Type B pancreatic cell (in vitro differentiated cells): ENCODE measurements around the gene LSP1. TPM values are rescaled to one million over a fixed set of nuclear protein-coding genes. Genes with fewer than 3 reads are reported as not detected.

Experiments
- DNase-seq: peaks from one replicate; pipeline ENCODE4 v3.0.0; 2021; ENCODE audit warnings: mixed read lengths; ENCODE audit not compliant: unreplicated experiment; ENCODE audit errors: extremely low spot score
- H3K27ac Mint-ChIP-seq: 2 replicates; pipeline ENCODE4 v1.8.0; 2021; ENCODE audit warnings: mild to moderate bottlenecking, mixed read lengths
- H3K27me3 Mint-ChIP-seq: 2 replicates; pipeline ENCODE4 v1.8.0; 2021; ENCODE audit warnings: mixed read lengths
- H3K36me3 Mint-ChIP-seq: 2 replicates; pipeline ENCODE4 v1.8.0; 2021; ENCODE audit warnings: mixed read lengths
- H3K4me1 Mint-ChIP-seq: one replicate; pipeline ENCODE4 v1.8.0; 2021; ENCODE audit warnings: mixed read lengths; ENCODE audit not compliant: unreplicated experiment
- H3K4me3 Mint-ChIP-seq: 2 replicates; pipeline ENCODE4 v1.8.0; 2021; ENCODE audit warnings: mild to moderate bottlenecking, mixed read lengths
- H3K9me3 Mint-ChIP-seq: 2 replicates; pipeline ENCODE4 v1.8.0; 2021; ENCODE audit warnings: mixed read lengths
- total RNA-seq: library from RNA; stranded (reverse); gene quantifications from 2 replicates; pipeline ENCODE4 v1.2.1, GENCODE V29; 2021; ENCODE audit warnings: low replicate concordance
- TF ChIP-seq, protein P1 (sequence below): fragments of 200-600 bp; sonication (generic); conservative IDR thresholded peaks from 2 replicates; pipeline ENCODE4 v1.5.0; 2021; ENCODE audit warnings: antibody characterized with exemption, mild to moderate bottlenecking

Gene LSP1
- total RNA-seq, 1 donor from 2014 or later: 0.53 TPM

- H3K27ac Mint-ChIP-seq: peak overlapping the region; percentile 99
- no peaks in the 10 kb centered on the region for H3K36me3 Mint-ChIP-seq
- DNase-seq: no peak
- TF ChIP-seq, protein P1, sequence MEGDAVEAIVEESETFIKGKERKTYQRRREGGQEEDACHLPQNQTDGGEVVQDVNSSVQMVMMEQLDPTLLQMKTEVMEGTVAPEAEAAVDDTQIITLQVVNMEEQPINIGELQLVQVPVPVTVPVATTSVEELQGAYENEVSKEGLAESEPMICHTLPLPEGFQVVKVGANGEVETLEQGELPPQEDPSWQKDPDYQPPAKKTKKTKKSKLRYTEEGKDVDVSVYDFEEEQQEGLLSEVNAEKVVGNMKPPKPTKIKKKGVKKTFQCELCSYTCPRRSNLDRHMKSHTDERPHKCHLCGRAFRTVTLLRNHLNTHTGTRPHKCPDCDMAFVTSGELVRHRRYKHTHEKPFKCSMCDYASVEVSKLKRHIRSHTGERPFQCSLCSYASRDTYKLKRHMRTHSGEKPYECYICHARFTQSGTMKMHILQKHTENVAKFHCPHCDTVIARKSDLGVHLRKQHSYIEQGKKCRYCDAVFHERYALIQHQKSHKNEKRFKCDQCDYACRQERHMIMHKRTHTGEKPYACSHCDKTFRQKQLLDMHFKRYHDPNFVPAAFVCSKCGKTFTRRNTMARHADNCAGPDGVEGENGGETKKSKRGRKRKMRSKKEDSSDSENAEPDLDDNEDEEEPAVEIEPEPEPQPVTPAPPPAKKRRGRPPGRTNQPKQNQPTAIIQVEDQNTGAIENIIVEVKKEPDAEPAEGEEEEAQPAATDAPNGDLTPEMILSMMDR: no peak
- no peaks in the 10 kb centered on the region for H3K9me3 Mint-ChIP-seq
- peaks cover 4% of the 10 kb centered on the region for H3K4me1 Mint-ChIP-seq
- no peak overlapping the region for H3K4me3 Mint-ChIP-seq
- no peaks in the 10 kb centered on the region for H3K27me3 Mint-ChIP-seq
Observed at GRCh38 chr11:1832920-1833295, 20.0 kb upstream of the LSP1 start.

DNA sequence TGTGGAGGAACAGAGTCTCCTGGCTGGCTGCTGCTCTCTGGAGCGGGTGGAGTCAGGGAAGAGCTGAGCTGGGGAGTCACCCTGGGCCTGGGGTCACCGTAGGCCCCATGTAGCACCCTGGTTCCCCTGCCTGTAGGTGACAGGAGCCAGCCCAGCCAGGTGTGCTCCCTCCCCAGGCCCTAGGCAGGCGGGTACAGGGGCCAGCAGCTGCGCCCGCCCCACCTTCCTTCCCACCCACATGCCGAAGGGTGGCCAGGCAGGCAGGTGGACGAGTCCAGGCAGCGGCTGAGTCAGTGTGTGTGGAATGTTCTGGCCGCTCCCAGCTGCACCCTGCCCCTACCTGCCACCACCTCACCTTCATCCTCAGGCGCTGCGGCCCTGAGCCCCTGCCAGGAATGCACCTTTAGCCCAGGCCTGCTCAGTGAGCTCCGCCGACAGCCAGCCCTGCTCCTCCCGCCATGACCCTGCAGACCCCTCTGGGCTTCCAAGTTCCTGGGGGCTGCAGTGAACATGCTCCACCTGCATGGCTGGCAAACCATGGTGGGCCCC lies 18.7 kb upstream of the LSP1 start:
- no peaks in the 10 kb centered on the region for H3K9me3 Mint-ChIP-seq
- peaks cover 4% of the 10 kb centered on the region for H3K4me1 Mint-ChIP-seq
- TF ChIP-seq, protein P1: no peak
- no peaks in the 10 kb centered on the region for H3K27me3 Mint-ChIP-seq
- H3K36me3 Mint-ChIP-seq: no peaks in the 10 kb centered on the region
- no peak for DNase-seq
- peak overlapping the region; percentile 99 for H3K27ac Mint-ChIP-seq
- H3K4me3 Mint-ChIP-seq: peak overlapping the region; percentile 70

GRCh38 chr11:1834779-1835670 lies 17.9 kb upstream of the LSP1 start, which contains the start of gene SYT8:
TSS of gene SYT8 (plus strand) at chr11:1834990. CDS start at chr11:1835106, 116 bp downstream.
- H3K4me1 Mint-ChIP-seq: peaks cover 4% of the 10 kb centered on the region
- no peaks in the 10 kb centered on the region for H3K9me3 Mint-ChIP-seq
- DNase-seq: no peak
- H3K4me3 Mint-ChIP-seq: peak within 1 kb of the TSS; percentile 70
- peak within 1 kb of the TSS; percentile 99 for H3K27ac Mint-ChIP-seq
- H3K36me3 Mint-ChIP-seq: no peaks in the 10 kb centered on the region
- TF ChIP-seq, protein P1: no peak
- H3K27me3 Mint-ChIP-seq: no peaks in the 10 kb centered on the region

- TF ChIP-seq, protein P1: no peak
- peaks cover 4% of the 10 kb centered on the region for H3K4me1 Mint-ChIP-seq
- H3K27ac Mint-ChIP-seq: peak overlapping the region; percentile 48
- no peak overlapping the region for H3K4me3 Mint-ChIP-seq
- no peaks in the 10 kb centered on the region for H3K9me3 Mint-ChIP-seq
- H3K27me3 Mint-ChIP-seq: no peaks in the 10 kb centered on the region
- H3K36me3 Mint-ChIP-seq: no peaks in the 10 kb centered on the region
- DNase-seq: no peak
Observed at GRCh38 chr11:1835671-1836010, 17.2 kb upstream of the LSP1 start.

DNA sequence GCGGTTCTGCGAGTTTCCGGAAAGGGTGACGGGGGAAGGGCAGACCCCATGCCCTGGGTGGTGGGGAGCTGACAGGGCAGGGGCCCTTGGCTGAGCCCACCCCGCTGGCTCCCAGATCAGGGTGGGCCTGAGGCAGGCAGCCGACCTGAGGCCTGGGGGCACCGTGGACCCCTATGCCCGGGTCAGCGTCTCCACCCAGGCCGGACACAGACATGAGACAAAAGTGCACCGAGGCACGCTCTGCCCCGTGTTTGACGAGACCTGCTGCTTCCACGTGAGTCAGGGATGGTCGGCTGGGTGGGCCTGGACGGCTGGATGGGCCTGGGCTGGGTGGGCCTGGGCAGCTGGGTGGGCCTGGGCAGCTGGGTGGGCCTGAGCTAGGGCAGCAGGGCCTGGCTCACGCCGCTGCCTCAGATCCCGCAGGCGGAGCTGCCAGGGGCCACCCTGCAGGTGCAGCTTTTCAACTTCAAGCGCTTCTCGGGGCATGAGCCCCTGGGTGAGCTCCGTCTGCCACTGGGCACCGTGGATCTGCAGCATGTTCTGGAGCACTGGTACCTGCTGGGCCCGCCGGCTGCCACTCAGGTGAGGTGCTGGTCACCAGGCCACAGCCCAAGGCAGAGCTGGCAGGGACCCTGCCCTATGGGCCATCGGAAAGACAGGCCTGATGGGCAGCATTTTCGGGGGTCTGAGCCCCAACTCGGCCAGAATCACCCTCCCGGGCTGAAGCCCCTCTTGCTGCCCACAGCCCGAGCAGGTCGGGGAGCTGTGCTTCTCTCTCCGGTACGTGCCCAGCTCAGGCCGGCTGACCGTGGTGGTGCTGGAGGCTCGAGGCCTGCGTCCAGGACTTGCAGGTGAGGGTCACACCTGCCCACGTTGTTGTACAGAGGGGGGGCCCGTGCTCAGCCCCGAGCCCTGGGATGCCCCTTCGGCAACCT lies 16.6 kb upstream of the LSP1 start:
- TF ChIP-seq, protein P1: no peak
- H3K4me3 Mint-ChIP-seq: no peak overlapping the region
- no peaks in the 10 kb centered on the region for H3K36me3 Mint-ChIP-seq
- peaks cover 4% of the 10 kb centered on the region for H3K4me1 Mint-ChIP-seq
- DNase-seq: no peak
- H3K9me3 Mint-ChIP-seq: no peaks in the 10 kb centered on the region
- no peaks in the 10 kb centered on the region for H3K27me3 Mint-ChIP-seq
- H3K27ac Mint-ChIP-seq: no peak overlapping the region
